Measurements from ENCODE around the gene HOXB4. TPM values are rescaled to one million over a fixed set of nuclear protein-coding genes. Genes with fewer than 3 reads are reported as not detected.

HOXB4 gene
- total RNA-seq, 2 experiments from 2014 or later: 5.3 to 6.4 TPM

- DNase-seq (no peak), ATAC-seq (ENCODE audit: low read depth) (no peak)
- Mint-ChIP-seq H3K4me3 (no peak overlapping the region), H3K36me3 (peaks cover 3% of the 10 kb centered on the region), H3K4me1 (no peaks in the 10 kb centered on the region), H3K27ac (no peak overlapping the region), H3K27me3 (peaks cover 52% of the 10 kb centered on the region), H3K9me3 (no peaks in the 10 kb centered on the region)
- POLR2A ChIA-PET: interaction anchor here (1.1 kb wide), 1 partner anchor 16 kb away, joined by 4 read pairs; no protein-coding TSS in a partner anchor
Observed at GRCh38 chr17:48527547-48527932, 50.6 kb downstream of the HOXB4 start.

GRCh38 chr17:48526608-48527546 lies 51.3 kb downstream of the HOXB4 start:
- DNase-seq: no peak
- no peak overlapping the region for H3K4me3 Mint-ChIP-seq
- POLR2A ChIA-PET: interaction anchor here (0.6 to 1.1 kb wide), 2 partner anchors 15 to 38 kb away, joined by 4 read pairs; no protein-coding TSS in a partner anchor
- peaks cover 3% of the 10 kb centered on the region for H3K36me3 Mint-ChIP-seq
- H3K4me1 Mint-ChIP-seq: no peaks in the 10 kb centered on the region
- no peaks in the 10 kb centered on the region for H3K9me3 Mint-ChIP-seq
- H3K27ac Mint-ChIP-seq: no peak overlapping the region
- no peak for ATAC-seq (ENCODE audit: low read depth)
- H3K27me3 Mint-ChIP-seq: peaks cover 54% of the 10 kb centered on the region

Other genes starting within 250 kb of the HOXB4 start
- 10 to 100 TPM; 96.0 to 98.8 TPM for gene SKAP1, start 148.1 kb downstream of the HOXB4 start, total RNA-seq
- gene HOXB1, start 47.3 kb downstream of the HOXB4 start, total RNA-seq: not detected
- 10 to 100 TPM; 19.5 to 20.0 TPM for gene HOXB2, start 33.2 kb downstream of the HOXB4 start, total RNA-seq
- gene HOXB3, start 11.9 kb upstream of the HOXB4 start, total RNA-seq: 10 to 100 TPM; 10.5 to 13.6 TPM
- not detected for gene HOXB5, start 15.4 kb upstream of the HOXB4 start, total RNA-seq
- gene HOXB6, start 26.6 kb upstream of the HOXB4 start, total RNA-seq: not detected
- 1 to 10 TPM in 1 of 2 experiments, under 1 TPM in 1; 0.80 to 1.0 TPM for gene HOXB7, start 32.7 kb upstream of the HOXB4 start, total RNA-seq
- gene HOXB8, start 36.9 kb upstream of the HOXB4 start, total RNA-seq: not detected
- gene HOXB9, start 48.0 kb upstream of the HOXB4 start, total RNA-seq: under 1 TPM; 0.11 to 0.23 TPM
- gene PRAC1, start 144.2 kb upstream of the HOXB4 start, total RNA-seq: not detected
- gene PRAC2, start 144.8 kb upstream of the HOXB4 start, total RNA-seq: not detected
- not detected for gene HOXB13, start 150.4 kb upstream of the HOXB4 start, total RNA-seq
- not detected for gene TTLL6, start 238.9 kb upstream of the HOXB4 start, total RNA-seq

All from activated naive CD8-positive, alpha-beta T cell treated with anti-CD3 and anti-CD28 coated beads, Interleukin-2, amount 10 ng/mL, durations not matched to agents 7 days and 5 days (primary cell).